ENCODE results near the gene WDCP.

GRCh38 chr2:24087032-24087431 is 39.8 kb upstream of the WDCP start:
- TF ChIP-seq CTCF (IDR thresholded peaks at IDR 0.05) (no peak), POLR2A (IDR thresholded peaks at IDR 0.05) (no peak)

All from vagina (tissue), 2 donors.